GM19043 (cell line): ENCODE measurements around the gene LRRC61.
A peak's percentile ranks its signal among the peaks of the same experiment; 100 is the strongest.
"Not testable (repeated sequence)": the region's sequence is repeated elsewhere in the genome, so short reads cannot be mapped to it uniquely, and the experiment has no call there.

Experiments used
- ATAC-seq: cut with Tn5 transposase; IDR thresholded peaks from one replicate; pipeline ENCODE4 v1.9.1; 2021; ENCODE audit warnings: low read depth; ENCODE audit not compliant: unreplicated experiment

Gene LRRC61, protein sequence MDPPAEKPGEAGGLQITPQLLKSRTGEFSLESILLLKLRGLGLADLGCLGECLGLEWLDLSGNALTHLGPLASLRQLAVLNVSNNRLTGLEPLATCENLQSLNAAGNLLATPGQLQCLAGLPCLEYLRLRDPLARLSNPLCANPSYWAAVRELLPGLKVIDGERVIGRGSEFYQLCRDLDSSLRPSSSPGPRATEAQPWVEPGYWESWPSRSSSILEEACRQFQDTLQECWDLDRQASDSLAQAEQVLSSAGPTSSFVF

DNA sequence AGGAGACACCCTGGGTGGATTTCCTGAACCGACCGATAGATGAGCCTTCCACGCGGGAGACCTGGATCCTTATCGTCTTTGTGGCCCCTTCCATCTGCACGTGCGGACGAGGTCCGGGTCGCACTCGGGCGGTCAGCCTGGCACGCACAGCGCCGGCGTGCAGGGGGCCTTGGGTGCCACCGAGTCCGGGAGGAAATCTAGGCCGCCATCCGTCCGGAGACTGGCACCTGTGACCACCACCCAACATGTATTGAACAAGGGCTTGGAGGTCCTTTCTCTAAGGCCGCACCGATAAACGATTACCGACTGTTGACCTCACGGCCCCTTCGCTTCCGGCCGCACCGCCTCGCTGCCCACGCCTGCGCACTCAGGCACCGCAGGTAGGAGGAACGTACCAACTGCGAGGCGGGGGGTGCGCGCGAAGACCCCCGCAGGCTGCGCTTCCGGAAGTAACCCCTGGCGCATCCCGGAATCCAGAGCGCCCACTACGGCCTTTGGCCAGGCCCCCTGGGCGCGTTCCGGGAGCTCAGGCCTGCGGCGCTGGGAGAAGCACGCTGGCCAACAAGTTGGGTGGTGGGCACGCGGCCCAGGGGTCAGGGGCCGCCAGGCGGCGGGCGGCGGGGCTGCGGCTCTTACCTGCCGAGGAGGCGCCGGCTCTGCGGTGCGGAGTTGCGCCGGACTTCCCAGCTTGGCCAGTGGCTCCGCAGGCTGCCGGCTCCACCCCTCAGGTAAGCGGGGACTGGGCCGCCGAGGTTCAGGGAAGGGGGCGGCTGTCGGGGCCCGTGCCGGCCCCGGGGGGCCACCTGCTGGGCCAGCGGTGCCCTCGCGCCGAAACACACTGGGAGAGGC is at the start of gene LRRC61, which contains the start of gene ACTR3C:
LRRC61 (plus strand) TSS at position 523 of the 849 bp plus-strand sequence. CDS start 13,507 bp downstream, outside the sequence.
ACTR3C (minus strand) TSS at position 713 of the 849 bp plus-strand sequence. CDS start 28,249 bp downstream, outside the sequence.
- ATAC-seq = peak; percentile 54

DNA sequence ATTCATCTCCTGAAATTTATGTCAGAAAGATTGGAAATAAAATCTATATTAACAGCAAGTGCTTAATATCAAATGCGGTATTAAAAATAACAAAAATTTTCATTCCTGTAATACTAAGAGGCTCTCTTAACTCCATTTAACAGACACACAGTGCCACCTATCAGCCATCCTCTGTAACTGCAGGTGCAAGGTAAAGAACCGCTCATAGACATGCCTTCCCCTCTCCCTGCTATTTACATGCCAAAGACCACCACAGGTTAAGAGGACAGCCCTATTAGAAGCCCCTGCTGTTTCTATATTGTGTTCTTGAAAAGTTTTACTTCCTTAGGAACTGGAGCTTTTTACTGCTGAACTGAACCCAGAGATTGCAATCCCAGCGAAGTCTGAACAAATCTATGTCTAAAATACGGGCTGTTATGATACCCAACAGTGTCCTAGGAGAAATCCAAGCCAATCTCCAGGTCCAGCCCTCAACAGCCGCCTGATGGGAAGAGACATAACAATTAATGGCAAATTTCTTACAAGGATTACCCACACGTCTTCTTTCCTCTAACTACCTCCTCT is 46.9 kb upstream of the LRRC61 start:
- ATAC-seq = not testable (repeated sequence)

DNA sequence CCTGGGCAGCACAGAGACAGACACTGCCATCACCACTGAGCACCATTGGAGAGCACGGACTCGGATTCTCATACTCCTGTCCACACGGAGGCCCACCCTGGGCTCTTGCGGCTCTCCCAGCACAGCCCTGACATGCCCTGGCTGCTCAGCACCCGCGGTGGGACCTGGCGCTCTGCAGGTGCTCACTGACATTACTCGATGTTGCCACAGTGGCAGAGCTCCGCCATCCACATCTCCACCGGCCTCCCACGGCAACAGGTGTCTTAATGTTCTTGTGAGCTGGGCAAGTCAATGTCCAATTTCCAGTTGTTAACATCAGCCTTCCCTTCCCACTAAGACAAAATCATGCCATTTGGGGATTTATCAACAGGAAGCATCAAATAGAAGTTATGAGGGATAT is 44.8 kb upstream of the LRRC61 start:
- ATAC-seq = not testable (repeated sequence)

DNA sequence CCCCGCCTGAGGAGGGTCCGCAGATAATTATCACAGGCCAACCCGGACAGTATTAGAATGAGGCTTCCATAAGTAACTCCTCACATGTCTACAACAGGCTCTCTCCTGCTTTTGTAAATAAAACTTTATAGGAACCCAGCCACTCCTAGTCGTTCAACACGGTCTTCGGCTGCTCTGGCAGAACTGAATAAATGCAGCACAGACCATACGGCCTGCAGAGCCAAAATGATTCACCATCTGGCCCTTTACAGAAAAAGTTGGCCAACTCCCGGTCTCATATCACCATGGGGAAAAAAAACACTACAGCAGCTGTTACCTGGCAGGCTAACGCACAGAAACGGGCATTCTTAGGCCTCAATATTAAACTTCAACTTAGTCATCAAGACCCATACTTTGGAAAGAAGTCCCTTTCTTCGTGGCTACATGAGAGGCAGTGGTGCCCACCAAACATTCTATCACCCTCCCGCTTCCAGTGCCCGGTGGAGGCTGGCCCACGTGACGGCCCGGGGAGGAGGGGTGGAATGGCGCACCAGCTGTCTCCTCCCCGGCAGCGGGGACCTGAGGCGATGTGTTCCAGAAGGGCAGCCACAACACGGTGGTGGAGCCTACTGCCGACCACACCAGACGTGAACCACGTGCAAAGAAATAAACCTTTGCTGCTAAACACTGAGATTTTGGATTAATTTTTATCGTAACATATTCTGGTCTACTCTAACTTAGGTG is 41.3 kb upstream of the LRRC61 start:
- not testable (repeated sequence) for ATAC-seq

DNA sequence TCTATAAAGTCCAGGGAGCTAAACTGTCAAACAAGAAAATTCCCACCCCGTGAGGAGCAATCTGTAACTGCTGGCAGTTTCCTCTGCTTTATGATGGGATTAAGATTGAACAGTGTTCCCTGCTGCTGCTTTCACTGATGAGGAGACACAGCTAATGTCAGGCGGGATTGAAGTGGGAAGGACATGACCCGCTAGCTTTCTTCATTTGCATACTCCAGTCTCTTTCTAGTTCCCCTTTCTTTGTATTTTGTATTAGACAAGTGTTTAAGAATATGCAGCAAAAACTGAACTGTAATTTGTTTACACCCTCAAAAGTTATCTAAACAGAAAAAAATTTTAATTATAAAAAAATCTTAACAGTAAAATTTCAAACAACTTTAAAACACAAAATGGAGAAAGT is 40.0 kb upstream of the LRRC61 start:
- ATAC-seq = not testable (repeated sequence)

DNA sequence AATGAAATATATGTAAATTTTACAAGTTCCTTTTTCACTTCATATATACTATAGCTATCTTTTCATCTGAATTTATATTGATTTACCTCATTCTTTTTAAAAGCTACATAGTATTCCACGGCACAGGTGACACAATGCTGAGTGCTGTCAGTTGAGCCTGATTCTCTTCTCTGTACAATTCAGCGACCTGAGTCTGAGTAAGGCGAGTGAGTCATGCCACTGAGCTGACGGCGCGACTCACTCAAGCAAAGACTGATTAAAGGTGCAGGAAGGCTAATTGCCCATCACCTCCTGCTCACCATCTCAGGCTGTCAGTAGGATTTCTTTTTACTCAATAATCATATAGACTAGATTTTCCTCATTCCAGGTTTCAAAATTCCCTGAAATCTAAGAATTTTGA is 39.5 kb upstream of the LRRC61 start:
- not testable (repeated sequence) for ATAC-seq

DNA sequence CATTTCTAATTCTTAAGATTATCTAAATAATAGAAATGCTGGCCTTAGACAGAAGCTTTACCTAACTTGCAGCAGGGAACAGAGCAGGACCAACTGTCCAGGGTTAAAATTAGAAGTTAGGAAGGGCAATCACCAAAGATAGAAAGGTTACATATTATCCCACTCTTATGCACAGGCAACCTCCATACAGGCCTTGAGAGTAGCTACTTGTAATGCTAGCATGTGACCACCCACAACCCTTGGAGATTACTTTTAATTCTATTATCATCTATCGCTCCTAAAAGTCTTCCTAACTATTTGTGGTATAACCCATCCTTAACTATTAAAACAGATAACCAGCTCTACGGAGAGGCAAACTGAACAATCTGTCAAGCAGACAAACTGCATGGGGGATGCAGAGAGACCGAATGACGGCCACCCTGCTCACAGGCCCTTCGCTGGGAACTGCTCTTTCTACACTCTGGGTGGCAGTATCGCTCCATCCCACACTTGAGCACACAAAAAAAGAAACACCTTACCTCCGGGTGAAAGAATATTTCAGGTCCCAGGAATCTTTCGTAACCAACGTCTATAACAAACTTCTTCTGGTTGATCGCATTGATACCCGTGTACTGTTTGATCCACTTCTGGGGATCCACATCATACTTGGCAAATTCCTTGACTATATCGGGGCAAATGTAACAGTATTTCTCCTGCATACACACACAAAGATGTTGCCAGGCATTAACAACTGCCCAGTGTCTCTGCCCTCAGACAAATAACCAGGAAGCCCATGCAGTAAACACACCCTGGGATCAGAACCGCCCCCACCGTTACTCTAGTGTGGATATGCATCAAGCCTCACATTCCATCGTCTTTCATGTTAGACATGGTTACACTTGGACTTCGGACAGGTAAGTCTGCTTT is 37.1 kb upstream of the LRRC61 start:
- not testable (repeated sequence) for ATAC-seq

DNA sequence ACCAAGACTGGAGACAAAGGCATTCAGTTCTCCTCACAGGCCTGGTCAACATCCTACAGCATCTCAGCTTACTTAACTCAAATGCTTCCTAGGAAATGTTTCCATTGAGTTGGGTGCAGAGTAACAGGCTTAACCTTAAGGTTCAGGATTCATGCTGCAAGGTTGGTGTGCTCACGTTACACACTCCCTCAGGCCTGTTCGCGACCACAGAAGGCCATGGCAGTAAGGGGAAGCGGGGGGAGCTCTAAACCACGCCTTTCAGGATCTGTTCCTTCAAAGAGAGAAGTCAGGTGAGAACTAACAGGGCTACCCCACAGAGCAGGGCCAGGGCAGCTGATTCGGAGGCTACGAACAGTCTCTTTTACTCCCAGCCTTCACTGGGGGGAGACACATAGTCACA is 35.3 kb upstream of the LRRC61 start:
- ATAC-seq = not testable (repeated sequence)

DNA sequence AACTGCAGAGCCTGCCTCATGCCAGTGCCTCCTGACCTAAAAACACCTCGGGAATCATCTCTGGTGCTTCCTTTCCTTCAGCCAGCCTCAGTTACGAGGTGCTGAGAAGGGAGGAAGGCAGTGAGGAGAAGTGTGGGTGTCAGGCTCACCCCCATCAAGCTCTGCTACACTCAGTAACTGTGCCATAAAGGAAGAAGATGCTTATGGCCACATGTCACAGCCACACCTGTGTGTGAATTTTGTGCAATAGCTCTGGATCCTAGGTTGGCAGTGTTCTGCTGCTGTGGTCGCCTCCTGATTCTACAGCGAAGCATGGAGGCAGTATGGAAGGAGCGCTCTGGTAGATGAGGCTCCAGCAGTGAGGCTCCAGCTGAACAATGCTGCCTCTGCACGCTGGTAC is 34.3 kb upstream of the LRRC61 start:
- ATAC-seq = not testable (repeated sequence)

DNA sequence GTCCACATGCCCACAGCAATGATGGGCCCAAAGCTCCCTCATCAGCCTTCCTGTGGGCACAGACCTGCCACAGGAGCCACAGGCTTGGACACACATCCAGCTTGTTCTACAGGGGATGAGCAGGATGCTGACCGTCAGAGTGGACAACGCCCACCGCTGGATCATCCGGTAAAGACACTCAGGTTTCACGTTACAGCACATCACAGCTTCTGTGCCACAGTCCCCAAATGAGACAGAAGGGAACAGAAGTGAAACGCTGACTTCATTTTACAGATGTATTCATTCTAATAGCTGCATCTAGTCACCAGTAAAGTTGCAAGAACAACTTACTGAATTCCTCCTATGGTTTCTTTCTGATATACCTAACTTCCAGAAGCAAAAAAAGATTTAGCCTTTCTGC is 32.8 kb upstream of the LRRC61 start:
- ATAC-seq = not testable (repeated sequence)

DNA sequence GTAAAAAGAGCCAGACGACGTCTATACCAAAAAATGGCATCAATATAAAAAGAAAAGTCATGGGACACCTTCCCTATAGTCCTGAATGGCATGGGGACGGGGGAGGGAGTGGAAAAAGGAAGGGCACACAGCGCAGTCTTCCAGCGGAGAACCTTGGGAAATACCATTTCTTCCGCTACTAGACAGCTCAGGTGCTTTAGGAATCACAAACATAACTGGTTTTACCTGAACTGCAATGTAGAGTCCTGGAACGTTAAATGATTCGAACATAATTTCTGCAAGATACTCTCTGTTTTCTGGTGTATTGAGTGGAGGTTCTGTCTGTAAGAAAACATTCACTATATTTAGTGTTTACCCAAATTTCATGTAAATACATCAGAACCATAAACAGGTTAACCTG is 28.1 kb upstream of the LRRC61 start:
- ATAC-seq = not testable (repeated sequence)

DNA sequence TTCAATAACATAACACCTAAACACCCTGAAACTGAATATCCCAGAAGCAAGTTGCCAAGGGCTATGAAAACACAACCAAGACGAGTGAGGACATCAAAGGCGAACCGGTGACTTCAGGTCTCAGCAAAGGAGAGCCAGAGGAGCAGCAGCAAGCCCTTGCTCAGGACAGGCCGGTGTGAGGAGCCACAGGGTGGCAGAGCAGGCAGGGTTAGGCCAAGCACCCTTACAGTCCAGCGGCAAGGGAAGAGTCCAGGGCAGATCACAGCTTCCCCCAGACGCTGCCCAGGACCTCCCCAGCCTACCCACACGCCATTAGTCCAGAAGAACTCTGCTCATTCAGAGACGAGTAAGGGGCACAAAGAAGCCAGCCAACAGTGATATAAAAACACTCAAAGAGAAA is 27.5 kb upstream of the LRRC61 start:
- not testable (repeated sequence) for ATAC-seq

DNA sequence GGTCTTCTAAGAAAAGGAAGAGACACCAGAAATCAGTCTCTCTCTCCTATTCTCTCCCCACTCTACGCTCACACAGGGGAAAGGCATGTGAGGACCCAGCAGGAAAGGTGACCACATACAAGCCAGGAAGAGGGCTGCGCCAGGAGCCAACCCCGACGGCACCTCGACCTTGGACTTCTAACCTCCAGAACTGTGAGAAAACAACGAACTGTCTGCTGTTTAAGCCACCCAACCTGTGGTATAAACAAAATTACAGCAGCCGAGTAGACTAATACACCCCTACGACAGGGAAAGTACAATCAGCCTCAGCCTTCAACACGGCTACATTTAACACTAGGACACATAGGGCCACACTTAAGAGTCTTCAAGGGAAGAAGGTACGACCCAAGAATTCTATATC is 26.4 kb upstream of the LRRC61 start:
- ATAC-seq = not testable (repeated sequence)

DNA sequence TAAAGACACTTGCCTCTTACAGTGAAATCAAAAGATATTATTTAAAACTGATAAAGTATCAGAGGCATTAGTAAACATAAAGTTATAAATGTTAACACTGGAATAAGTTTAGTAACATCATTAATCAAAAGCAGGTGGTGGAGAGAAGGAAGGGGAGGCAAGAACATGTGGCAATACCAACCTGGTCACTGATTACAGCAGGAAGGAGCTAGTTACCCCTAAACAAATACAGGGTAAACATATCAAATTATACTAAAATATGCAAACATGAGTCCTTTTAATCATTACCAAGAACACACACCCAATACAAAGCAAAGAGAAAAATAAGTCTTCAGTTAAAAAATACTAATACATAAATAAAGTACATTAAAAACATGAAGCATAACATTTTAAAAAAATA is 25.2 kb upstream of the LRRC61 start:
- not testable (repeated sequence) for ATAC-seq

DNA sequence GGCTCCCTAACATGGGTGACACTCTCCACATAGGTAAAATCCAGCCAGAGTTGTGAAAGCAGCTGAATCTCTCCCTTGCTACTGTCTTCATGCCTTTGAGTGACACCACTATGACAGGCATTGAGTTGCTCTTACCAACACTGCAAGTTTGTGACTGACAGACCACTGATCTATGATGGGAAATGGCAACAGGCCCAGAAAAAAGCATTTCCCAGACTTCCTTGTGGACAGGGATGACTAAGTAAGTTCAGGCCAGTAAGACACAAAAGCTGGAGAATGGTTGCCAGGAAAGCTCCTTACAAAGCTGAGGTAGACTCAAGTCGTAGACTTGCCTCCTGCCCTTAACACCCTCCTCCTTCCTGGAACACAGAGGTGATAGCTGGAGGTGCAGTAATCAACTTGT is 20.2 kb upstream of the LRRC61 start:
- ATAC-seq = not testable (repeated sequence)

DNA sequence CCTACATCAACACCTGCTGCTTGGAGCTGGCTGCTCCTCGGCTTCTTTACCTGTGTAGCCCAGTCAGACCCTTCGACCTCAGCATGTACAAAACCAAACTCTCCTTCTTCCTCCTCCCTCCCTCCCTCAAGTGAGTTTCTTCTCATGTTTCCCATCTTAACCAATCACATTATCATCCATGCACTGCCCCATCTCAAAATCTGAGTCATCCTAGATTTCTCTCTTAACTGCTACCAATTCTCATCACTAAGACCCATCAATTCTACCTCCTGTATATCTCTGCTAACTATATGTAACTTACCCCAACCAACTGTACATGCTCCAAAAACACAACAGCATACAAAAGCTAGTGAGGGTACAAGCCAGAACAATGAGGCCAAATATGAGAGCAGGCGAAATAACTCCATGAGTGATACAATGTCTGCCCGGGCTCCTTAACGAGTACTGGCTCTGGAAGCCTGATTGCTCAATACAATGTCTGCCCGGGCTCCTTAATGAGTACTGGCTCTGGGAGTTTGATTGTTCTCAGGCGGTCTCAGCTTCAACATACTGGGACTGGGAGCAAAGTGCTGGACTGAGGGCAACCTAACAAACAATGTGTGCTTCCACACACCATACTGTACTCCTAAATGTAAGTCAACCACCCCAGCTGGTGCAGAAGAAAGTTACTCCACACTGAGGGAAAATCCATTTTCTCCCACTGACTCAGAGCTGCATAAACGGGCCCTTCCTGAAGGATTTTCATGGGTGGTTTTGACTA is 18.5 kb upstream of the LRRC61 start:
- ATAC-seq = not testable (repeated sequence)

DNA sequence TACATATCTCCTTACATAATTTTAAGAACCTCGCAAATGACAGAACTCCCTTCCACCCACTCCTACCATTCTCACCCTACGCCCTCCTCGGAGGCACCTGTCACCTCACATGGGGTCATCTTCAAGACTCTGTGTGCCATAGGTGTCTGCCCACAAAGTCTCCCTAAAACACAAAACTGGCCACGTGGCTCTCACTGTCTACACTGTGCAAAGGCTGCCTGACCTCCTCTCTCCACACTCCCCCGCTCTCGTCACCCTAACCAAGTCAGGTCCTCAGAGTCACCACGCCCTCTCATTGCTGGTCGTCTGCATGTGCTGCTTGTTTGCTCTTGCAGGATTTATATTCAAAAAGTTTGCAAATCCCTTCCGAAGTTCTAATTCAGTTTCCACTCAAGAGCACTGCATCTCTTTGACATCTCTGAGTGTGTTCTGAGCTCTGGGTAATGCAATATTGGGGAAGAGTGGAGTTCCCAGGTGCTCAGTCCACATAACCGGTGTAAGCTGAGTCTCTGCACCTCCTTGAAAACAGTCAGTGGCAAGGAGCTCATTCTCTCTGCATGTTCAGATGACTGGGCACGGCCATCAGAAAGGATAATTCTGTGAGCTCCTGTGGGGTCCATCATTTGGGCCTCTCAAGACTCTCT is 17.8 kb upstream of the LRRC61 start:
- not testable (repeated sequence) for ATAC-seq

DNA sequence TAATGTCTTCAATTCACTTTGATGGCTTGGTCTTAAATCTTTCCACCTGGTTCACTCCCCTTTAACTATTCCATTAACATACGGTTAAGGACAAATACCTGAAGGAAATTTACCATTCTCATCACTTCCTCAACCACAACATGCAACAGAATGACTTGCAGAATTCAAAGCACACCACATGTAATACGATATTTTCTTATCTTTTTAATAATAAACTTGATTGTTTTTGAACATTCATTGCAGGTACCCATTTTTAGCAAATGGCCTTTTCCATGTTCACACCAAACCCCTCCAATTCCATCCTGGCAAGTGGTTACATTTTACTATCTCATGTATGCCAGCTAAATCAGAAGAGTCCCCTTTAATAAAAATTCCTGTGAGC is 17.3 kb upstream of the LRRC61 start:
- ATAC-seq = not testable (repeated sequence)
